ENCODE measurements around the gene PI4K2A. TPM values are rescaled to one million over a fixed set of nuclear protein-coding genes. Genes with fewer than 3 reads are reported as not detected.
"Not testable (repeated sequence)": the region's sequence is repeated elsewhere in the genome, so short reads cannot be mapped to it uniquely, and the experiment has no call there.

The PI4K2A gene
- total and polyA plus RNA-seq, 2 donors (not counting 1 experiment from before 2014, with no cell fraction given), result 26.6 to 30.7 TPM

DNA sequence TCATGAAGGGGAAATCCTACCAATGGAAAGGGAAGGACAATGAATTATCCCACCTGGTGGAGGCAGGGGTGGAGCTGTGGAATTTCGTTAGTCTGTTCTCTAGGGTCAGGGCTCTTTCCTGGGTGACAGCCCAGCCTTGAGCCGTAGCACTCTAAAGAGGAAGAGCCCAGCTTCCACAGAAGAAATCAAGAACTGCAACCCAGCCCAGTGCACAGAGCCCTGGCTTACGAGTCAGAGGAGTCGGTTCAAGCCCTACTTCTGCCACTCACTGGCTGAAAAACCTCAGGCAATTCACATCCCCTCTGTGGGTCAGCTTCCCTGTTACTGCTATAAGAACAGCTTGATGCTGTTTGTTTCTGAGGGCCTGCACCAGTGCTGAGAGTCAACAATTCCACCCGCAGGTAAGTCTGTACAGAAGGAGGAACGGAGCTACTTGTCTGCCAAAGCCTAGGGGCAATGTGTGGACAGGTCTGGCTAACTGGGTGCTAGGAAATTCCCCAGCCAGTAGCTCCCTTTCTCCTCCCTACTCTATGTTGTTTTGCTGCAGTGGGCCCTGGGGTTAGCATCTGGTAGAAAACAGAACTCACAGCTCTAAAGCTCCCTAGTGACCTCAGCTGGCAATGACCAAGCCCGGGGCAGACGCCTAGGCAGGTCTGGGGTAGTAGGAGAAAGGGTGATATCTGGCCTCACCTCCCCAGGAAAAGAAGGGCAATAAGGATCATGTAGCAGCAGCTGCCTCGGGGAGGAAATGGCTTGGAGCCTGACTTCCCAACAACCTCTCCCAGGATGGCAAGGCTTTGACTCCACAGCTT is 43.3 kb downstream of the PI4K2A start:
- peak overlapping the region in 2 of 4 experiments; percentile 81 to 92 for H3K4me3 ChIP-seq (replicated peaks in 1 of 4; ENCODE audit: control extremely low read depth in 1 of 4, insufficient read depth in 1 of 4, low read depth in 3 of 4, low read length in 4 of 4)
- peak overlapping the region; percentile 58 for H3K27ac ChIP-seq (ENCODE audit: insufficient read depth, low read length)
- peaks cover 5% of the 10 kb centered on the region for H3K36me3 ChIP-seq (ENCODE audit: control insufficient read depth, insufficient read depth, low read length)
- TF ChIP-seq EZH2 (IDR thresholded peaks at IDR 0.05; ENCODE audit: low read length, missing control alignments), result no peak
- H3K27me3 ChIP-seq (ENCODE audit: control insufficient read depth, insufficient read depth, low read length), result no peaks in the 10 kb centered on the region
- H3K9me3 ChIP-seq (ENCODE audit: control insufficient read depth, insufficient read depth, low read depth, low read length), result no peaks in the 10 kb centered on the region
- peaks cover 44% of the 10 kb centered on the region for H3K79me2 ChIP-seq (ENCODE audit: control insufficient read depth, insufficient read depth, low read length)
- peaks cover 18% of the 10 kb centered on the region for H3K4me1 ChIP-seq (ENCODE audit: control insufficient read depth, extremely low read depth, insufficient read depth, low read length)
- H4K20me1 ChIP-seq (ENCODE audit: control insufficient read depth, extremely low read depth, insufficient read depth, low read length), result no peaks in the 10 kb centered on the region
- no peak overlapping the region for H2AFZ ChIP-seq (ENCODE audit: low read length)
- peak overlapping the region; percentile 66 for H3K4me2 ChIP-seq (ENCODE audit: extremely low read depth, insufficient read depth, low read length)
- H3K9ac ChIP-seq (ENCODE audit: insufficient read depth, low read length), result no peak overlapping the region
- peak; percentile 51 to 66 for DNase-seq (ENCODE audit: low read depth in 2 of 2)

DNA sequence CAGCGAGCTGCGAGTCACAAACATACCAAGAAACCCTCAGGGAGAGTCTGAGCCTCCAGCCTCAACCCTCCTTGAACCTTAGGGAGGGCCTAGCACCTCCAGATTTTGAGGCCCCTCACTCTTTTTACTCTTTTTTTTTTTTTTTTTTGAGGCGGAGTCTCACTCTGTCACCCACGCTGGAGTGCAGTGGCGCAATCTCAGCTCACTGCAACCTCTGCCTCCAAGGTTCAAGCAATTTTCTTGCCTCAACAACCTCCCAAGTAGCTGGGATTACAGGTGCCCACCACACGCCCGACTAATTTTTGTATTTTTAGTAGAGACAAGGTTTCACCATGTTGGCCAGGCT is 43.9 kb downstream of the PI4K2A start:
- H3K27me3 ChIP-seq (ENCODE audit: control insufficient read depth, insufficient read depth, low read length); H3K9me3 ChIP-seq (ENCODE audit: control insufficient read depth, insufficient read depth, low read depth, low read length); H3K36me3 ChIP-seq (ENCODE audit: control insufficient read depth, insufficient read depth, low read length); H3K9ac ChIP-seq (ENCODE audit: insufficient read depth, low read length); DNase-seq (ENCODE audit: low read depth in 2 of 2); H2AFZ ChIP-seq (ENCODE audit: low read length); H4K20me1 ChIP-seq (ENCODE audit: control insufficient read depth, extremely low read depth, insufficient read depth, low read length): not testable (repeated sequence)
- H3K4me3 ChIP-seq (replicated peaks in 1 of 4; ENCODE audit: control extremely low read depth in 1 of 4, insufficient read depth in 1 of 4, low read depth in 3 of 4, low read length in 4 of 4), result peak overlapping the region in 3 of 4 experiments; percentile 28 to 92 (median 81)
- peak overlapping the region; percentile 93 for H3K27ac ChIP-seq (ENCODE audit: insufficient read depth, low read length)
- H3K79me2 ChIP-seq (ENCODE audit: control insufficient read depth, insufficient read depth, low read length), result peaks cover 44% of the 10 kb centered on the region
- H3K4me1 ChIP-seq (ENCODE audit: control insufficient read depth, extremely low read depth, insufficient read depth, low read length), result peaks cover 18% of the 10 kb centered on the region
- peak overlapping the region; percentile 66 for H3K4me2 ChIP-seq (ENCODE audit: extremely low read depth, insufficient read depth, low read length)

DNA sequence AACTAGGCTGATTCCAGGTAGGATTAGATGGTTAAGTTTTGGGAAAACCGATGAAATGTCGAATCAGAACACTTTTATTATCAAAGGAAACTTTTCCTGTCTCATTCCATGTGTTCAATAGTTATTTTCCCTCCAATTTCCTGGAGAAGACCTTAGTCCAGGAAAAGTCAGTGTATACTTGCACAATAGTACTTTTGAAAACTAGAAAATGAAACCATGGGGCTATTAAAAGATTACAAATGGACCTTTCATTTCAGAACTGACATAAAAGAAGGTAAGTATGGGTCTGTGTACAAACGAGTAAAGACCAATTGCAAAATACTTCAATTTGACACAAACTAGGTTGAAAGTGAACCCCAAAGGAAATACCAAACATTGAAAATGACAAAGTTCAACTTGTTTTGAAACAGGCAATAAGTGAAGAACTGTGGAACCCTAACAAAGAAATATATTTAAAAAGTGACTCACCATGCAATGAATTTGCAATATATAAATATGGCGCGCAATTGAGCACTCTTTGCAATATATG is 44.5 kb downstream of the PI4K2A start:
- Histone ChIP-seq H3K27ac (ENCODE audit: insufficient read depth, low read length) (peak overlapping the region; percentile 93), H2AFZ (ENCODE audit: low read length) (no peak overlapping the region), H3K9me3 (ENCODE audit: control insufficient read depth, insufficient read depth, low read depth, low read length) (no peaks in the 10 kb centered on the region), H3K4me3 (replicated peaks in 1 of 4; ENCODE audit: control extremely low read depth in 1 of 4, insufficient read depth in 1 of 4, low read depth in 3 of 4, low read length in 4 of 4) (peak overlapping the region; percentile 28 to 92 (median 76)), H3K9ac (ENCODE audit: insufficient read depth, low read length) (no peak overlapping the region), H3K36me3 (ENCODE audit: control insufficient read depth, insufficient read depth, low read length) (peaks cover 2% of the 10 kb centered on the region), H3K4me1 (ENCODE audit: control insufficient read depth, extremely low read depth, insufficient read depth, low read length) (peaks cover 22% of the 10 kb centered on the region), H3K27me3 (ENCODE audit: control insufficient read depth, insufficient read depth, low read length) (no peaks in the 10 kb centered on the region), H3K79me2 (ENCODE audit: control insufficient read depth, insufficient read depth, low read length) (peaks cover 44% of the 10 kb centered on the region), H4K20me1 (ENCODE audit: control insufficient read depth, extremely low read depth, insufficient read depth, low read length) (no peaks in the 10 kb centered on the region), H3K4me2 (ENCODE audit: extremely low read depth, insufficient read depth, low read length) (peak overlapping the region; percentile 85)
- TF ChIP-seq, protein P1, sequence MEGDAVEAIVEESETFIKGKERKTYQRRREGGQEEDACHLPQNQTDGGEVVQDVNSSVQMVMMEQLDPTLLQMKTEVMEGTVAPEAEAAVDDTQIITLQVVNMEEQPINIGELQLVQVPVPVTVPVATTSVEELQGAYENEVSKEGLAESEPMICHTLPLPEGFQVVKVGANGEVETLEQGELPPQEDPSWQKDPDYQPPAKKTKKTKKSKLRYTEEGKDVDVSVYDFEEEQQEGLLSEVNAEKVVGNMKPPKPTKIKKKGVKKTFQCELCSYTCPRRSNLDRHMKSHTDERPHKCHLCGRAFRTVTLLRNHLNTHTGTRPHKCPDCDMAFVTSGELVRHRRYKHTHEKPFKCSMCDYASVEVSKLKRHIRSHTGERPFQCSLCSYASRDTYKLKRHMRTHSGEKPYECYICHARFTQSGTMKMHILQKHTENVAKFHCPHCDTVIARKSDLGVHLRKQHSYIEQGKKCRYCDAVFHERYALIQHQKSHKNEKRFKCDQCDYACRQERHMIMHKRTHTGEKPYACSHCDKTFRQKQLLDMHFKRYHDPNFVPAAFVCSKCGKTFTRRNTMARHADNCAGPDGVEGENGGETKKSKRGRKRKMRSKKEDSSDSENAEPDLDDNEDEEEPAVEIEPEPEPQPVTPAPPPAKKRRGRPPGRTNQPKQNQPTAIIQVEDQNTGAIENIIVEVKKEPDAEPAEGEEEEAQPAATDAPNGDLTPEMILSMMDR (conservative IDR thresholded peaks at IDR 0.05 in 1 of 2, IDR thresholded peaks at IDR 0.05 in 1 of 2; ENCODE audit: low read depth in 1 of 2, low read length in 2 of 2), result no peak
- TF ChIP-seq EZH2 (IDR thresholded peaks at IDR 0.05; ENCODE audit: low read length, missing control alignments), result no peak
- peak in 1 of 2 donors; percentile 56 for DNase-seq (ENCODE audit: low read depth in 2 of 2)

All from fibroblast of lung (primary cell).